Measurements from ENCODE around the gene FOXK1. TPM values are rescaled to one million over a fixed set of nuclear protein-coding genes. Genes with fewer than 3 reads are reported as not detected.

Gene FOXK1
- total and polyA plus RNA-seq, 2 of the 13 experiments (the other 11 are each of a cell fraction or from before 2014, with no cell fraction given), result 4.6 to 8.8 TPM

GRCh38 chr7:4744391-4745264, 62.5 kb downstream of the FOXK1 start (continued):
- no peak for TF ChIP-seq FOXJ3 (CRISPR knock-in tag; IDR thresholded peaks at IDR 0.05; ENCODE audit: borderline replicate concordance)
- no peak for TF ChIP-seq POLR2AphosphoS2 (IDR thresholded peaks at IDR 0.05; ENCODE audit: low read depth, low read length)
- TF ChIP-seq EZH2 (conservative IDR thresholded peaks at IDR 0.05; ENCODE audit: low read depth, low read length), result no peak
- TF ChIP-seq ZBTB7B (CRISPR knock-in tag; IDR thresholded peaks at IDR 0.05), result no peak; the same call in 1 of the 2 replicates
- no peak for TF ChIP-seq RFX3 (CRISPR knock-in tag; IDR thresholded peaks at IDR 0.05)
- TF ChIP-seq MYPOP (CRISPR knock-in tag; IDR thresholded peaks at IDR 0.05), result no peak; the same call in 1 of the 2 replicates
- TF ChIP-seq TCF7L2 (IDR thresholded peaks at IDR 0.05; ENCODE audit: low read depth, low read length), result no peak
- TF ChIP-seq ZFP36L1 (CRISPR knock-in tag; IDR thresholded peaks at IDR 0.05), result 0 out of 2 replicates have a peak, but pooled peaks have one; percentile 25
- TF ChIP-seq REXO4 (CRISPR knock-in tag; IDR thresholded peaks at IDR 0.05; ENCODE audit: borderline replicate concordance), result no peak
- peak; percentile 67 for TF ChIP-seq ZNF331 (CRISPR knock-in tag; IDR thresholded peaks at IDR 0.05)
- TF ChIP-seq RBFOX2 (IDR thresholded peaks at IDR 0.05; ENCODE audit: low read depth, low read length), result no peak
- no peak for TF ChIP-seq ZNF263 (CRISPR knock-in tag; IDR thresholded peaks at IDR 0.05)
- no peak for TF ChIP-seq MTF1 (CRISPR knock-in tag; IDR thresholded peaks at IDR 0.05)
- no peak for TF ChIP-seq TP53 (CRISPR knock-in tag; conservative IDR thresholded peaks at IDR 0.05)
- no peak for TF ChIP-seq CHCHD3 (CRISPR knock-in tag; IDR thresholded peaks at IDR 0.05)
- no peak for TF ChIP-seq TEAD2 (CRISPR knock-in tag; IDR thresholded peaks at IDR 0.05)
- no peak for TF ChIP-seq XBP1 (CRISPR knock-in tag; IDR thresholded peaks at IDR 0.05)
- no peak for TF ChIP-seq ERF (CRISPR knock-in tag; IDR thresholded peaks at IDR 0.05)
- TF ChIP-seq TOPORS (CRISPR knock-in tag; IDR thresholded peaks at IDR 0.05), result no peak
- TF ChIP-seq NCOA2 (CRISPR knock-in tag; IDR thresholded peaks at IDR 0.05), result peak; percentile 48; the same call in 1 of the 2 replicates
- peak; percentile 76 for TF ChIP-seq ZNF746 (CRISPR knock-in tag; IDR thresholded peaks at IDR 0.05)
- TF ChIP-seq ZBTB25 (CRISPR knock-in tag; IDR thresholded peaks at IDR 0.05), result no peak
- TF ChIP-seq ZNF432 (CRISPR knock-in tag; IDR thresholded peaks at IDR 0.05; ENCODE audit: borderline replicate concordance), result no peak
- TF ChIP-seq FOXA3 (CRISPR knock-in tag; IDR thresholded peaks at IDR 0.05), result peak; percentile 91
- TF ChIP-seq, protein P1, sequence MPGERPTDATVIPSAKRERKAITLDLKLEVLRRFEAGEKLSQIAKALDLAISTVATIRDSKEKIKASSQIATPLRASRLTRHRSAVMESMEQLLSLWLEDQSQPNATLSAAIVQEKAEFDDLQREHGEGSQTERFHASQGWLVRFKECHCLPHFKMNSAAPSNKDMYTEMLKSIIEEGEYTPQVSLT (CRISPR knock-in tag; IDR thresholded peaks at IDR 0.05; ENCODE audit: borderline replicate concordance, low read depth), result no peak
- TF ChIP-seq ZNF501 (CRISPR knock-in tag; IDR thresholded peaks at IDR 0.05), result no peak
- TF ChIP-seq ZNF260 (CRISPR knock-in tag; IDR thresholded peaks at IDR 0.05; ENCODE audit: borderline replicate concordance, low read depth), result no peak
- no peak for TF ChIP-seq JUN (CRISPR knock-in tag; IDR thresholded peaks at IDR 0.05)
- no peak; the same call in 1 of the 2 replicates for TF ChIP-seq ARNT2 (CRISPR knock-in tag; IDR thresholded peaks at IDR 0.05; ENCODE audit: low read depth)
- TF ChIP-seq SP4 (CRISPR knock-in tag; IDR thresholded peaks at IDR 0.05), result peak; percentile 47; the same call in 1 of the 2 replicates

Data from HepG2 (cell line).